LNCaP clone FGC (cell line): ENCODE results near the gene GPRC5B.

Experiments
- DNase-seq: peaks from one replicate; pipeline ENCODE4 v3.0.0-alpha.2; 2011; ENCODE audit warnings: low read depth
- H3K4me3 ChIP-seq: 2 replicates; pipeline ENCODE4 v1.5.1; 2011; ENCODE audit warnings: mild to moderate bottlenecking, low read depth, low read length, control low read depth
- CTCF ChIP-seq: IDR thresholded peaks from 2 replicates; pipeline ENCODE4 v1.5.1; 2012; ENCODE audit warnings: mild to moderate bottlenecking; ENCODE audit not compliant: control insufficient read depth, insufficient read depth; ENCODE audit errors: extremely low read depth

Gene GPRC5B

GRCh38 chr16:19911204-19911603 lies 26.6 kb upstream of the GPRC5B start:
- no peak for TF ChIP-seq CTCF
- no peak overlapping the region for H3K4me3 ChIP-seq
- no peak for DNase-seq

GRCh38 chr16:19909750-19910322 lies 25.2 kb upstream of the GPRC5B start:
- TF ChIP-seq CTCF = no peak
- H3K4me3 ChIP-seq = no peak overlapping the region
- no peak for DNase-seq

- H3K4me3 ChIP-seq = no peak overlapping the region
- no peak for DNase-seq
- no peak for TF ChIP-seq CTCF
Measured at GRCh38 chr16:19908921-19909320, 24.3 kb upstream of the GPRC5B start.

GRCh38 chr16:19907161-19907992 lies 22.7 kb upstream of the GPRC5B start:
- peak; percentile 98 for TF ChIP-seq CTCF
- DNase-seq = peak; percentile 18
- no peak overlapping the region for H3K4me3 ChIP-seq

GRCh38 chr16:19901164-19901563 lies 16.5 kb upstream of the GPRC5B start:
- H3K4me3 ChIP-seq = no peak overlapping the region
- DNase-seq = no peak
- TF ChIP-seq CTCF = no peak

- TF ChIP-seq CTCF = no peak
- DNase-seq = no peak
- no peak overlapping the region for H3K4me3 ChIP-seq
Measured at GRCh38 chr16:19899605-19899955, 14.9 kb upstream of the GPRC5B start.
